HepG2 (cell line): Measurements from ENCODE around the gene SYVN1. TPM values are rescaled to one million over a fixed set of nuclear protein-coding genes. Genes with fewer than 3 reads are reported as not detected.

Source experiments
- CC2D1A ChIP-seq: sonication (generic); formaldehyde crosslinking; IDR thresholded peaks from 2 replicates; pipeline ENCODE4 v1.8.1; 2023; ENCODE audit warnings: mild to moderate bottlenecking, missing genetic modification reagents
- KDM1A ChIP-seq: IDR thresholded peaks from 2 replicates; pipeline ENCODE4 v1.6.1; 2016; ENCODE audit warnings: missing compliant biosample characterization
- KDM3A ChIP-seq: IDR thresholded peaks from 2 replicates; pipeline ENCODE4 v1.6.1; 2018; ENCODE audit warnings: low read depth, missing compliant biosample characterization
- NFYC ChIP-seq: IDR thresholded peaks from 2 replicates; pipeline ENCODE4 v1.6.1; 2016; ENCODE audit warnings: missing genetic modification reagents, missing compliant biosample characterization
- PPARG ChIP-seq: conservative IDR thresholded peaks from 2 replicates; pipeline ENCODE4 v1.6.1; 2016; ENCODE audit warnings: missing biosample characterization, missing genetic modification reagents
- SMAD1 ChIP-seq: sonication (generic); formaldehyde crosslinking; IDR thresholded peaks from 2 replicates; pipeline ENCODE4 v1.4.0; 2020; ENCODE audit warnings: missing genetic modification reagents, low read depth, mild to moderate bottlenecking, borderline replicate concordance
- SMARCC2 ChIP-seq: fragments of 450-650 bp; IDR thresholded peaks from 2 replicates; pipeline ENCODE4 v1.6.1; 2017; ENCODE audit warnings: antibody characterized with exemption, mild to moderate bottlenecking
- SOX5 ChIP-seq: IDR thresholded peaks from 2 replicates; pipeline ENCODE4 v1.6.1; 2016; ENCODE audit warnings: borderline replicate concordance
- TBX2 ChIP-seq: sonication (generic); formaldehyde crosslinking; IDR thresholded peaks from 2 replicates; pipeline ENCODE4 v1.5.0; 2020; ENCODE audit warnings: missing genetic modification reagents, mild to moderate bottlenecking, borderline replicate concordance
- U2AF2 ChIP-seq: fragments of 200-400 bp; formaldehyde crosslinking; IDR thresholded peaks from 2 replicates; pipeline ENCODE4 v1.6.1; 2017; ENCODE audit warnings: low read depth, mild to moderate bottlenecking, low read length
- ZBTB42 ChIP-seq: sonication (generic); formaldehyde crosslinking; IDR thresholded peaks from 2 replicates; pipeline ENCODE4 v1.5.0; 2020; ENCODE audit warnings: mild to moderate bottlenecking, missing genetic modification reagents
- ZFP36 ChIP-seq: fragments of 150-350 bp; IDR thresholded peaks from 2 replicates; pipeline ENCODE4 v1.6.1; 2018; ENCODE audit warnings: borderline replicate concordance, low read length, low read depth; ENCODE audit not compliant: partially characterized antibody
- ZNF143 ChIP-seq: sonication (generic); formaldehyde crosslinking; IDR thresholded peaks from 2 replicates; pipeline ENCODE4 v1.4.0; 2020; ENCODE audit warnings: missing genetic modification reagents
- ZNF326 ChIP-seq: sonication (generic); formaldehyde crosslinking; IDR thresholded peaks from 2 replicates; pipeline ENCODE4 v1.4.0; 2020; ENCODE audit warnings: missing genetic modification reagents, borderline replicate concordance
- ZNF552 ChIP-seq: sonication (generic); formaldehyde crosslinking; IDR thresholded peaks from 2 replicates; pipeline ENCODE4 v1.9.0; 2022; ENCODE audit warnings: missing genetic modification reagents, mild to moderate bottlenecking, borderline replicate concordance
- ZNF556 ChIP-seq: sonication (generic); formaldehyde crosslinking; IDR thresholded peaks from 2 replicates; pipeline ENCODE4 v1.4.0; 2020; ENCODE audit warnings: mild to moderate bottlenecking, missing genetic modification reagents, borderline replicate concordance
- ZNF558 ChIP-seq: sonication (generic); formaldehyde crosslinking; IDR thresholded peaks from 2 replicates; pipeline ENCODE4 v1.9.0; 2022; ENCODE audit warnings: mild to moderate bottlenecking, missing genetic modification reagents, borderline replicate concordance
- ZNF607 ChIP-seq: sonication (generic); formaldehyde crosslinking; IDR thresholded peaks from 2 replicates; pipeline ENCODE4 v1.5.1; 2020; ENCODE audit warnings: missing genetic modification reagents, mild to moderate bottlenecking, borderline replicate concordance
- ZNF674 ChIP-seq: sonication (generic); formaldehyde crosslinking; IDR thresholded peaks from 2 replicates; pipeline ENCODE4 v1.5.0; 2020; ENCODE audit warnings: low read depth, mild to moderate bottlenecking, missing genetic modification reagents
- polyA plus RNA-seq, 8 experiments: library from polyadenylated mRNA; depleted of rRNA in 3 of 8; stranded (reverse) in 7 of 8; unstranded in 1 of 8; fragments of >200 nt; fragmentation: Illumina TruSeq in 4 of 8; extraction: Trizol in 4 of 8; gene quantifications; 2 replicates each; pipeline versions ENCODE4 v1.2.1 to v1.2.3, GENCODE V29; 2011 to 2016; ENCODE audit warnings: low read depth in 4 of 8, missing spikeins in 1 of 8, mixed read lengths in 1 of 8; ENCODE audit not compliant: insufficient read depth in 1 of 8
- total RNA-seq, 5 experiments: library from RNA; depleted of rRNA; stranded (reverse); fragments of >200 nt; fragmentation: Illumina TruSeq; extraction: Trizol; gene quantifications; 2 replicates each; pipeline ENCODE4 v1.2.3, GENCODE V29; 2016; ENCODE audit warnings: low read depth in 1 of 5
- TF ChIP-seq, protein P1 (sequence below), 2 experiments: sonication (generic) in 1 of 2; formaldehyde crosslinking in 1 of 2; IDR thresholded peaks; 2 replicates each; pipeline versions ENCODE4 v1.5.1 to v1.6.1; 2011 to 2020; ENCODE audit warnings: borderline replicate concordance in 1 of 2, low read depth in 1 of 2, low read length in 1 of 2, mild to moderate bottlenecking in 1 of 2, missing genetic modification reagents in 1 of 2, moderate library complexity in 1 of 2
- TF ChIP-seq, protein P2 (sequence below): sonication (generic); formaldehyde crosslinking; IDR thresholded peaks from 2 replicates; pipeline ENCODE4 v1.4.0; 2020; ENCODE audit warnings: missing genetic modification reagents
- TF ChIP-seq, protein P3 (sequence below): sonication (generic); formaldehyde crosslinking; IDR thresholded peaks from 2 replicates; pipeline ENCODE4 v1.9.0; 2021; ENCODE audit warnings: missing genetic modification reagents, mild to moderate bottlenecking, borderline replicate concordance
- TF ChIP-seq, protein P4 (sequence below): sonication (generic); formaldehyde crosslinking; IDR thresholded peaks from 2 replicates; pipeline ENCODE4 v1.5.0; 2020; ENCODE audit warnings: missing genetic modification reagents, mild to moderate bottlenecking, borderline replicate concordance

SYVN1 gene
- total and polyA plus RNA-seq, 2 of the 13 experiments (the other 11 are each of a cell fraction or from before 2014, with no cell fraction given): 10.3 to 22.5 TPM

DNA sequence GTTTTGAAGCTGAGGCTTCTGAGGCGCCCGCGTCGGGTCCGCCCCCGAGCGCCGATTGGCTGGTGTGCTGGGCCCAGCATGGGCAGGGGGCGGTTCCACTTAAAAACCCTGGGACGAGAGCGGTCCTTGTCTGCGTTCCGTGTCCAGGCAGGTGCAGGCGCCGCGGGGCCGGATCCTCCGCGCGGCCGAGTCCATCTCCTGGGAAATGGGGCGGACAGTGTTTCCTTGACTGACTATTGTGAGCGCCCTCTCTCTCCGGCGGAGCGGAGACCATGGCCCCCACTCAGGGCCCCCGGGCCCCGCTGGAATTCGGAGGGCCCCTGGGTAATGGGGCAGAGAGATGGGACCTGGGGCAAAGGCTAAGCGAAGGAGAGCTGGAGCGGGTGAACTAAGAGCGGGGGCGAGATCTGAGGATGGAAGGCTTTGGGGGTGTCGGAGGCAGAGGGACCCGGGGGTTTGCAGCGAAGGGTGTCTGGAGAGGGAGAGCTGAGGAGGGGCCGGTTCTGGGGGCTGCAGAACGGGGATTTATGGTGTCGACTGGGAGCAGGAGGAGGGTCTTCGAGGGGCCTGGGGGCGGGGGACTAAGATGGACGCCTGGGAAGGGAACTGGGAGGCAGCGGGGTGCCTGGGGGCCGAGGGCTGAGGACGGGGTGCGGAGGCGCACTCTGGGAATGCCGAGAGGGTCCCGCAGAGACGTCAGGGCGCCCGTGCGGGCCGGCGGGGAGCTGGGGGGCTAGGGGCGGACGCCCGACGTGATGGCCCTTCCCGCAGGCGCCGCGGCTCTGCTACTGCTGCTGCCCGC lies 22.4 kb downstream of the SYVN1 start, which contains the start of gene TM7SF2 (continued):
- TF ChIP-seq, protein P1, sequence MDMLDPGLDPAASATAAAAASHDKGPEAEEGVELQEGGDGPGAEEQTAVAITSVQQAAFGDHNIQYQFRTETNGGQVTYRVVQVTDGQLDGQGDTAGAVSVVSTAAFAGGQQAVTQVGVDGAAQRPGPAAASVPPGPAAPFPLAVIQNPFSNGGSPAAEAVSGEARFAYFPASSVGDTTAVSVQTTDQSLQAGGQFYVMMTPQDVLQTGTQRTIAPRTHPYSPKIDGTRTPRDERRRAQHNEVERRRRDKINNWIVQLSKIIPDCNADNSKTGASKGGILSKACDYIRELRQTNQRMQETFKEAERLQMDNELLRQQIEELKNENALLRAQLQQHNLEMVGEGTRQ (IDR thresholded peaks at IDR 0.05; ENCODE audit: low read depth, low read length): no peak
- TF ChIP-seq, protein P1 (CRISPR knock-in tag; IDR thresholded peaks at IDR 0.05; ENCODE audit: borderline replicate concordance): no peak
- TF ChIP-seq ZNF558 (CRISPR knock-in tag) (no peak; the same call in 1 of the 2 replicates), ZNF552 (CRISPR knock-in tag) (no peak), SMAD1 (CRISPR knock-in tag) (no peak), ZFP36 (no peak), SMARCC2 (no peak), ZNF674 (CRISPR knock-in tag) (no peak), SOX5 (no peak), KDM3A (CRISPR knock-in tag) (no peak), U2AF2 (no peak), ZNF143 (CRISPR knock-in tag) (peak; percentile 31; the same call in 1 of the 2 replicates), NFYC (CRISPR knock-in tag) (peak; percentile 86), ZNF607 (CRISPR knock-in tag) (0 out of 2 replicates have a peak, but pooled peaks have one; percentile 19), TBX2 (no peak; the same call in 1 of the 2 replicates), ZNF326 (CRISPR knock-in tag) (no peak), ZNF556 (CRISPR knock-in tag) (peak; percentile 45; the same call in 1 of the 2 replicates), KDM1A (CRISPR knock-in tag) (no peak), CC2D1A (CRISPR knock-in tag) (no peak), ZBTB42 (CRISPR knock-in tag) (no peak), PPARG (CRISPR knock-in tag) (0 out of 2 replicates have a peak, but pooled peaks have one; percentile 12)
- TF ChIP-seq, protein P2, sequence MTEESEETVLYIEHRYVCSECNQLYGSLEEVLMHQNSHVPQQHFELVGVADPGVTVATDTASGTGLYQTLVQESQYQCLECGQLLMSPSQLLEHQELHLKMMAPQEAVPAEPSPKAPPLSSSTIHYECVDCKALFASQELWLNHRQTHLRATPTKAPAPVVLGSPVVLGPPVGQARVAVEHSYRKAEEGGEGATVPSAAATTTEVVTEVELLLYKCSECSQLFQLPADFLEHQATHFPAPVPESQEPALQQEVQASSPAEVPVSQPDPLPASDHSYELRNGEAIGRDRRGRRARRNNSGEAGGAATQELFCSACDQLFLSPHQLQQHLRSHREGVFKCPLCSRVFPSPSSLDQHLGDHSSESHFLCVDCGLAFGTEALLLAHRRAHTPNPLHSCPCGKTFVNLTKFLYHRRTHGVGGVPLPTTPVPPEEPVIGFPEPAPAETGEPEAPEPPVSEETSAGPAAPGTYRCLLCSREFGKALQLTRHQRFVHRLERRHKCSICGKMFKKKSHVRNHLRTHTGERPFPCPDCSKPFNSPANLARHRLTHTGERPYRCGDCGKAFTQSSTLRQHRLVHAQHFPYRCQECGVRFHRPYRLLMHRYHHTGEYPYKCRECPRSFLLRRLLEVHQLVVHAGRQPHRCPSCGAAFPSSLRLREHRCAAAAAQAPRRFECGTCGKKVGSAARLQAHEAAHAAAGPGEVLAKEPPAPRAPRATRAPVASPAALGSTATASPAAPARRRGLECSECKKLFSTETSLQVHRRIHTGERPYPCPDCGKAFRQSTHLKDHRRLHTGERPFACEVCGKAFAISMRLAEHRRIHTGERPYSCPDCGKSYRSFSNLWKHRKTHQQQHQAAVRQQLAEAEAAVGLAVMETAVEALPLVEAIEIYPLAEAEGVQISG: peak; percentile 55; the same call in 1 of the 2 replicates
- TF ChIP-seq, protein P3, sequence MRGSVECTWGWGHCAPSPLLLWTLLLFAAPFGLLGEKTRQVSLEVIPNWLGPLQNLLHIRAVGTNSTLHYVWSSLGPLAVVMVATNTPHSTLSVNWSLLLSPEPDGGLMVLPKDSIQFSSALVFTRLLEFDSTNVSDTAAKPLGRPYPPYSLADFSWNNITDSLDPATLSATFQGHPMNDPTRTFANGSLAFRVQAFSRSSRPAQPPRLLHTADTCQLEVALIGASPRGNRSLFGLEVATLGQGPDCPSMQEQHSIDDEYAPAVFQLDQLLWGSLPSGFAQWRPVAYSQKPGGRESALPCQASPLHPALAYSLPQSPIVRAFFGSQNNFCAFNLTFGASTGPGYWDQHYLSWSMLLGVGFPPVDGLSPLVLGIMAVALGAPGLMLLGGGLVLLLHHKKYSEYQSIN (CRISPR knock-in tag): no peak
- TF ChIP-seq, protein P4, sequence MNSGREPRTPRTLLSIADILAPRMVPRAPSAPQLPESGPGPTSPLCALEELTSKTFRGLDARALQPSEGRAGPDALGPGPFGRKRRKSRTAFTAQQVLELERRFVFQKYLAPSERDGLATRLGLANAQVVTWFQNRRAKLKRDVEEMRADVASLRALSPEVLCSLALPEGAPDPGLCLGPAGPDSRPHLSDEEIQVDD: no peak
